Astrocyte (in vitro differentiated cells and primary cell): ENCODE data around the gene TEKT2.

Experiments used
- CTCF ChIP-seq: IDR thresholded peaks from 2 replicates; pipeline ENCODE4 v1.5.1; 2011; ENCODE audit warnings: low read depth, mild to moderate bottlenecking, inconsistent platforms, low read length, moderate library complexity; ENCODE audit not compliant: insufficient read depth
- EZH2 ChIP-seq: IDR thresholded peaks from 2 replicates; pipeline ENCODE4 v1.6.1; 2012; ENCODE audit warnings: mild to moderate bottlenecking, low read length, inconsistent platforms; ENCODE audit not compliant: insufficient read depth

GRCh38 chr1:36123356-36123755 lies 39.5 kb downstream of the TEKT2 start:
- TF ChIP-seq CTCF = no peak
- no peak for TF ChIP-seq EZH2
